ENCODE results near the gene ACKR1. TPM values are rescaled to one million over a fixed set of nuclear protein-coding genes. Genes with fewer than 3 reads are reported as not detected.

Gene ACKR1, protein sequence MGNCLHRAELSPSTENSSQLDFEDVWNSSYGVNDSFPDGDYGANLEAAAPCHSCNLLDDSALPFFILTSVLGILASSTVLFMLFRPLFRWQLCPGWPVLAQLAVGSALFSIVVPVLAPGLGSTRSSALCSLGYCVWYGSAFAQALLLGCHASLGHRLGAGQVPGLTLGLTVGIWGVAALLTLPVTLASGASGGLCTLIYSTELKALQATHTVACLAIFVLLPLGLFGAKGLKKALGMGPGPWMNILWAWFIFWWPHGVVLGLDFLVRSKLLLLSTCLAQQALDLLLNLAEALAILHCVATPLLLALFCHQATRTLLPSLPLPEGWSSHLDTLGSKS
- total RNA-seq, result not detected

DNA sequence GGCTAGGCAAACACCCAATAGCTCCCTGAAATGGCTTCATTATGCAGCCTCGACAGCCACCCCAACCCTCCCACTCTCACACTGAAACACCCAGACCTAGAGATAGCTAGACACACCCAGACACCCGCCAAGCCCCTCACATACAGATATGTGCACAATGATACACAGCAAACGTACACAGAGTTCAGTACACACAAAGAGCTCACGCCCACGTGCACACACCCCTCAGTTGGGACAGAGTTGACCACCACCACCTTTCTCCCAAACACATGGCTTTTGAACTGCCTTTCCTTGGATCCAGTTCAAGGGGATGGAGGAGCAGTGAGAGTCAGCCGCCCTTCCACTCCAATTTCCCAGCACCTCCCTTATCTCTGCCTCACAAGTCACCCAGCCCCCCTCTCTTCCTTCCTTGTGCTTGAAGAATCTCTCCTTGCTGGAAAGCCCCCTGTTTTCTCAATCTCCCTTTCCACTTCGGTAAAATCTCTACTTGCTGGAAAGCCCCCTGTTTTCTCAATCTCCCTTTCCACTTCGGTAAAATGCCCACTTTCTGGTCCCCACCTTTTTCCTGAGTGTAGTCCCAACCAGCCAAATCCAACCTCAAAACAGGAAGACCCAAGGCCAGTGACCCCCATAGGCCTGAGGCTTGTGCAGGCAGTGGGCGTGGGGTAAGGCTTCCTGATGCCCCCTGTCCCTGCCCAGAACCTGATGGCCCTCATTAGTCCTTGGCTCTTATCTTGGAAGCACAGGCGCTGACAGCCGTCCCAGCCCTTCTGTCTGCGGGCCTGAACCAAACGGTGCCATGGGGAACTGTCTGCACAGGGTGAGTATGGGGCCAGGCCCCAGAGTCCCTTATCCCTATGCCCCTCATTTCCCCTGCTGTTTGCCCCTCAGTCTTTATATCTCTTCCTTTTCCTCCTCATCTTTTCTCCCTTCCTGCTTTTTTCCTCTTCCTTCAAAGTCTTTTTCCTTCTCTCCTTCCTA lies at the start of gene ACKR1:
ACKR1 (plus strand) TSS at position 715 of the 981 bp plus-strand sequence; CDS start at position 800, 85 bp downstream.
- H3K9me3 ChIP-seq (ENCODE audit: low read depth, low read length), result no peaks in the 10 kb centered on the region
- peaks cover 3% of the 10 kb centered on the region for H3K27me3 ChIP-seq (ENCODE audit: insufficient read depth, low read length)
- H3K4me3 ChIP-seq (ENCODE audit: low read length), result no peak within 1 kb of the TSS
- H3K4me1 ChIP-seq (ENCODE audit: insufficient read depth, low read length), result peaks cover 11% of the 10 kb centered on the region

DNA sequence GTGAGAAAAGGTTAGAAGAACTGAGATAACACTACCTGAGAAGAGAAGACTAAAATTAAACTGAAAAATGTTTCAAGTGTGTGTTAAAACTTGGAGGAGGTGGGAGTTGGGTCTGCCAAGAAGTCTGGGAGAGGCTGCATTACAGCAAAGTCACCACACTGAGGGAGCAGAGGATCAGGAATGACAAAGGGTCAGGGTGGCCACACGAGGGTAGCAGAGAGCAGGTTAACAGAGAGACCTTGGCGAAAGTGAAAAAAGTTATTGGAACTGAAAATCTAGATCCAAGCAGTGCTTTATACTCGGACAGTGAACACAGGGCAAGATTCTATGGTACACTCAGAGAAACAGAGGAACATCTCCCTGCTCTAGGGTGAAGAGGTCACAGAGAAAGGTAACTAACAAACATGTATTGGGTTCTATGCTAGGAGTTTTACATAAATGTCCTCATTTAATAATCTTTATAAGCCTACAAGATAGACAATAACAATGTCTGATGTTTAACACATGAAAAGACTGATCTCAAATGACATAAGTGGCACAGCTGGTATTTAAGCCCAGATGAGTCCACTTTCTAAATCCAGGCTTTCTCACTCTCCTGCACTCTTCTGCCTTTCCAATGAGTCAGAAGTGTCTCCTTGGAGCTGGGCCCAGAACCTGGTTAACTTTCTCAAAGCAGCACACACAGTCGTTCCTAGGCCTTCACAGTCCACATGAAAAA lies 43.5 kb upstream of the ACKR1 start:
- Histone ChIP-seq H3K27me3 (ENCODE audit: insufficient read depth, low read length) (peaks cover 16% of the 10 kb centered on the region), H3K4me3 (ENCODE audit: low read length) (no peak overlapping the region), H3K4me1 (ENCODE audit: insufficient read depth, low read length) (peaks cover 7% of the 10 kb centered on the region), H3K9me3 (ENCODE audit: low read depth, low read length) (no peaks in the 10 kb centered on the region)

DNA sequence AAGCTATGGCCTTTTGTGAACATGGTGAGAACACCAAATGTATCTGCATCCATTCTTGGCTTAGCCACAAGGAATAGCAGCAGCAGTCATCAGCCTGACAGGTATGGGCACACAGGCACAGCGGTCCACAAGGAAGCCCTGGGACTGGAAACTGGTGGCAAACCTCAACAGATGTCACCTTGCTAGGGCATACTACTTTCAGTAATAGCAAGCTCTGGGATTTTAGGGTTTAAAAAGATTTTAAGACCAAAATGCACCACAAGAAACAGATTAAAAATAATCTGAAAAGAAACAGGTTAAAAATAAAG lies 43.0 kb upstream of the ACKR1 start:
- Histone ChIP-seq H3K27me3 (ENCODE audit: insufficient read depth, low read length) (peaks cover 16% of the 10 kb centered on the region), H3K9me3 (ENCODE audit: low read depth, low read length) (no peaks in the 10 kb centered on the region), H3K4me1 (ENCODE audit: insufficient read depth, low read length) (peaks cover 7% of the 10 kb centered on the region), H3K4me3 (ENCODE audit: low read length) (no peak overlapping the region)

DNA sequence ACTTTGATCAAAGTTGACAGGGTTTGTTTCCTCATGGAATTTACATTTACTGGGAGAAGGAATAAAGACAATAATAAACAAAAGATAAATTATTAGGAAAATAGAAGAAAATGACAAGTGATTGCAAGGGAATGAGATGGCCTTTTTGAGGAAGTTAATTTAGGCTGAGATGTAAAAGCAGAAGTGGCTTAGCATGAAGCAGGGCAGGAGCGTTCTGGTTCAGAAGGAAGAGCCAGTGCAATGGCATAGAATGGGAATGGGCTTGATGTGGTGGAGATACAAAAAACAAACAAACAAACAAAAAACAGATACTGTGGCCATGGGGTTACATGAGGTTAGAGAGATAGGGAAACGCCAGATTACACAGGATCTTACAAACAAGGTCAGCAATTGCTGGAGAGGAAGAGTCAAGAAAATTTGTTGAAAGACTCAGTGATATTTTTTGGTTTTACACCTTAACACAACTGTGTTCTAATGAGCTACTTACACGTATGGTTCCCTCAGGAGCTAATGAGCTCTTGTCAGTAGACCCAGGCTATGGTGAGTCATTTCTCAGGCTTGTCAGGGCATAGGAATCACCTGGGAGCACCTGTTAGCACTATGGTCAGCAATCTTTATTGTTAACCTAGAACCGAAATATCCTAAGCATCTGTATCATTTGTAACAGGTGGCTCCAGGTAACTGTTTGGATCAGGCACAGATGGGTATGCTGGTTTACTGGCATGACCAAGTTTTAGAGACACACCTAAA lies 42.0 kb upstream of the ACKR1 start:
- H3K9me3 ChIP-seq (ENCODE audit: low read depth, low read length), result no peaks in the 10 kb centered on the region
- no peak overlapping the region for H3K4me3 ChIP-seq (ENCODE audit: low read length)
- H3K27me3 ChIP-seq (ENCODE audit: insufficient read depth, low read length), result peaks cover 23% of the 10 kb centered on the region

DNA sequence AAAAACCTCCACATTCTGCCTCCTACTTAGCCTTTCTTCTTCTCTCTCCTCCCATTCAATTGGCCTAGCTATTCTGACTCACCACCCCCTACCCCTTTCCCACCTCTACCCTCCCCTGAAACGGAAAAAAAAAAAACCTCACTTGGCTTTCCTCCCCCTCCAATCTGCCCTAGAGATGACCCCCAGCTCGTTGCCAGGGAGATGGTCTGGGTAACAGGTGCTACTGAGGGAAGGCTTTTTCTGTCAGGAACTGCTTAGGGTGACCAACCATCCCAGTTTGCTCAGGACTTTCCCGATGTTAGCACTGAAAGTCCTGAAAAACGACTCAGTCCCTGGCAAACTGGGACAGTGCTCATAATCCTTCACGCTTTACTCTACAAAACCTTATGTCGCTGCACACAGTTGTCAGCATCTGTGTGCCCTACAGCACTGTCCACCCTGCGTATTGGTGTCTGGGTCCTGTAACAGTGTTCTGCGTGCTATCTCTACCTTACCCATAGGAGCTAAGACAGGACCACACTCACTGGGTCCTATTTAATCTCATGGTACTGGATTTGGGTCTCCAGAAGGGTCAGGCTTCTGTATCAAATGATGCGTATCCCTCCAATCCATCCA lies 41.0 kb upstream of the ACKR1 start:
- peaks cover 25% of the 10 kb centered on the region for H3K27me3 ChIP-seq (ENCODE audit: insufficient read depth, low read length)
- H3K4me1 ChIP-seq (ENCODE audit: insufficient read depth, low read length), result peaks cover 7% of the 10 kb centered on the region
- H3K4me3 ChIP-seq (ENCODE audit: low read length), result no peak overlapping the region
- no peaks in the 10 kb centered on the region for H3K9me3 ChIP-seq (ENCODE audit: low read depth, low read length)

More for the DNA sequence above, 42.0 kb upstream of the ACKR1 start:
- peaks cover 7% of the 10 kb centered on the region for H3K4me1 ChIP-seq (ENCODE audit: insufficient read depth, low read length)

DNA sequence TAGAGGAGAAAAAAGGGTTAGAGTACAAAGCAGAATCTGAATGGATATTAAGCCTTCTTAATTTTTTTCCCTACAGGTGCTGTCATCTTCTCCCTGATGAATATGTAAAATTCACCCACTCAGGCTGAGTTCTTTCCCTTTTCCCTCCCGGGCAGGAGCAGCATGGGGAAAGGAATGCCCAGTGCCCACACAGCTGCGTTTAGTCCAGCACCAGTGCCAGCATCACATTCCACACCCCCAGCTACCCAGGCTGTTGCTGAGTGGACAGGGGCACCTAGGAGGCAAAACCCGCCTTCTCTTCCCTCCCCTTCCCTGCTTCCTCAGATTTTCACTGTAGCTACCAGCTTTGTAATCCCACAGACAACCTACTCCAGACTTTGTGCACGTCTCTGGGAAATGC lies 36.6 kb upstream of the ACKR1 start:
- Histone ChIP-seq H3K9me3 (ENCODE audit: low read depth, low read length) (no peaks in the 10 kb centered on the region), H3K4me3 (ENCODE audit: low read length) (no peak overlapping the region), H3K27me3 (ENCODE audit: insufficient read depth, low read length) (peaks cover 54% of the 10 kb centered on the region), H3K4me1 (ENCODE audit: insufficient read depth, low read length) (peaks cover 3% of the 10 kb centered on the region)

DNA sequence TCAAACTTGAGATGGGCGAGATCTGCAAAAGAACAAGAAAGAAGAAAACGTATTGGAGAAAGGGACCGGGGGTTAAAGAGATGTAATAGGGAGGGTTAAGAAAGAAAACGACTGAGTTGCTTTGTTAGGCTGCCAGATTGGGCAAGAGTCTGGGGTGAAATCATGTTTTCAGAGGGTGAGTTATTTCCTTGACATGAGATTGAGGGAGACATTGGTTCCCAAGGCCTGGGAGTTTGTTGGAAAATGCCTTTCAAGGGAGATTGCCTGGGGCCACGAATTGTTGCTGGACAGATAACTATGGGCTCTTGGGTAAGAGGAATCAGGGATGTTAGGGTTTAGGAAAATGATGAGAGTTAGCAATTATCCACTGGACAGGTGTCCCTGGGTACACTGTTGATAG lies 34.0 kb upstream of the ACKR1 start:
- peaks cover 3% of the 10 kb centered on the region for H3K4me1 ChIP-seq (ENCODE audit: insufficient read depth, low read length)
- no peak overlapping the region for H3K4me3 ChIP-seq (ENCODE audit: low read length)
- no peaks in the 10 kb centered on the region for H3K9me3 ChIP-seq (ENCODE audit: low read depth, low read length)
- H3K27me3 ChIP-seq (ENCODE audit: insufficient read depth, low read length), result peaks cover 70% of the 10 kb centered on the region

DNA sequence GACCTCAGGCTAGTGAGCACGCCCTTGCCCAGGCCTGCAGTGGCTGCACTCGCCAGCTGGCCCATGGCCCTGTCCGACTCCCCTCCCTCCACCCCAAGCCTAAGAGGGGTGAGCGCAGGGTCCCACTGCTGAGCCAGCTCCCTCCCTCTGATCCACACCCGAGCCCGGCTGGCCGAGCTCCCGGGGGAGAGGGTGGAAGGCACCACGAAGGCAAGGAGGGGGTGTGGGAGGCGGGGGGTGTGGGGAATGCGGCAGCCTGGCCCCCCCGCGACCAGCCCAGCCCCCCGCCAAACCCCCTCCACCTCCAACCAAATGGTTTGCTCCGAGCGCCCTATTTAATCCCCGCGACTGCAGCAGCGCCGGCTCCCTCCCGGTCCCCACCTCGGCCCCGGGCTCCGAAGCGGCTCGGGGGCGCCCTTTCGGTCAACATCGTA lies 33.4 kb upstream of the ACKR1 start, which contains the start of gene CADM3:
CADM3 (plus strand) TSS at position 362 of the 434 bp plus-strand sequence. CDS start 151 bp downstream, outside the sequence.
- H3K27me3 ChIP-seq (ENCODE audit: insufficient read depth, low read length), result peaks cover 71% of the 10 kb centered on the region
- H3K9me3 ChIP-seq (ENCODE audit: low read depth, low read length), result no peaks in the 10 kb centered on the region
- H3K4me1 ChIP-seq (ENCODE audit: insufficient read depth, low read length), result peaks cover 3% of the 10 kb centered on the region
- H3K4me3 ChIP-seq (ENCODE audit: low read length), result no peak within 1 kb of the TSS

DNA sequence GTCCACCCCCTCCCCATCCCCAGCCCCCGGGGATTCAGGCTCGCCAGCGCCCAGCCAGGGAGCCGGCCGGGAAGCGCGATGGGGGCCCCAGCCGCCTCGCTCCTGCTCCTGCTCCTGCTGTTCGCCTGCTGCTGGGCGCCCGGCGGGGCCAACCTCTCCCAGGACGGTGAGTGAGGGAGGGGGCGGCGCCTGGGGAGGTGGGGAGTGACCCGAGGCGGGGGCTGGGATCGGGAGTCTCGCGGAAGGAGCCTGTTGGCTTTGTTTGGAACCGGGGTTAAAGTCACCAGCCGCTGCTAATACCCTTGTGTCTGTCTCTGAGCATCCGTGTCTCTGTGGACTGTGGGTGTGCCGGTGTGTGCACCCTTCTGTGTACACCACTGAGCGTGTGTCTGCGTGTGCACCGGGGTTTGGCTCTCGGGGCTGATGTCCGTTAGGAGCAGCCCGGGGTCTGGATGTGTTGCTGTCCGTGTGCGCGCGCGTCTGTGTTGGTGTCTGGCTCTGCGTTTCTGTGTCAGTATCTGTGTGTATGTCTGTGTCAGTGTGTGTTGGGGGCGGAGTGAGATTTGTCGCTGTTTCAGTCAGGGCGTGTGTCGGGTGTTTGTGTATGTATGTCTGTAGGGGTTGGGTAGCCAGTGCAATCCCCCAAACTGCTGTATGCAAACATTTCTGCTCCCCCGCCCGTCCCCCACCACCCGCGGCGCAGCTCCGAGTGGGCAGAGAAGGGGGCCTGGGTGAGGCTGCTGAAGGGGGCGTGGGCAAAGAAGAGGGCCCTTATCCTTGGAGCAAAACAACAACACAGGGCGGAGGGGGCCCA lies 32.8 kb upstream of the ACKR1 start:
- H3K4me1 ChIP-seq (ENCODE audit: insufficient read depth, low read length), result peaks cover 3% of the 10 kb centered on the region
- no peak overlapping the region for H3K4me3 ChIP-seq (ENCODE audit: low read length)
- H3K9me3 ChIP-seq (ENCODE audit: low read depth, low read length), result no peaks in the 10 kb centered on the region
- H3K27me3 ChIP-seq (ENCODE audit: insufficient read depth, low read length), result peaks cover 76% of the 10 kb centered on the region

DNA sequence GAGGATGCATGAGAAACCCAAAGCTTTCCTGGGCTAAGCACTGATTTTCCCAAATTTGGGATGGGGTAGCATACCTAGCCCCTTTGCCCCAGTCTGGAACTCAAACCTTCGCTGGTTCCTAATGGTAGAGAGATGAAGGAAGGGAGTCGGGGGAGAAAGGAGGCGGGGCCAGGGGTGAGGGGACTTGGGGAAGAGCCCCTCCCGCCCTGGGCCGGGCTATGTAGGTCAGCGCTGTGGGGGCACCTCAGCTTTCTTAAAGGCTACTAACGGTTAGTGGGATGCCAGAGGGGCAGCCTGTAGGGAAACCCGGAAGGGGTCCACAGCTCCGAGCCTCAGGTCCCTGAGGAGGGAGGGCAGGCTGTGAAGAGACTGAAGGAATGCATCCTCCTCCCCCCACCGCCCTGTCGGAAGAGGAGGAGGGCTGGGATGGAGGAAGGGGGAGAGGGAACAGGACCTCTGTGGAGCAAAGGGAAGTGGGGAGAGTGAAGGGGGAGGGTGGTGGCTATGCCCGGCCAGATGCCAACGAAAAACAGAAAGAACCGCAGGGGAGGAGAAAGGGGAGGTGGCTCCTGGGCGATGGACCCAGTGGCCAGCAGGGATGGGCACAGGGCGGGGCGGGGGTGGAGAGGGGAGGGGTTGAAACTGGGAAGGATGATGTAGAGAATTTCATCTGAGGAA lies 31.9 kb upstream of the ACKR1 start:
- H3K9me3 ChIP-seq (ENCODE audit: low read depth, low read length), result no peaks in the 10 kb centered on the region
- peaks cover 68% of the 10 kb centered on the region for H3K27me3 ChIP-seq (ENCODE audit: insufficient read depth, low read length)
- peaks cover 3% of the 10 kb centered on the region for H3K4me1 ChIP-seq (ENCODE audit: insufficient read depth, low read length)
- no peak overlapping the region for H3K4me3 ChIP-seq (ENCODE audit: low read length)

DNA sequence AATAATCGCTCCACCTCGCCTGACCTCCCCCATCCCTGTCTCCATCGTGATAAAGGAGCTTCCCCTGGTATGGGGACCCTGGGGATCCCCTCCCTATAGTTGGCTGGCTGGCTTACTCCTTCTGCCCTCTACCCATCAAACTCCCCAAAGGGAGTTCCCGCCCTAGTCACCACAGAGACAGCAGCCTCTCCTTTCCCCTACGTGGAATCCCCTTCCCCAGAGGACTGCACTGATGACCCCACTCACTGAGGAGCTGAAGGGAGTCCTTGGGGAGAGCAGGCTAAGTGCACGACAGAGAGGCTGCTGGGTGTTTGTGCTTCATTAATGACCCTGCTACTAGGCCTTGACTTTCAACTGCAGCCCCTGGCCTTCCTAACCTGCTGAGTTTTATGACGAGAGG lies 31.4 kb upstream of the ACKR1 start:
- H3K27me3 ChIP-seq (ENCODE audit: insufficient read depth, low read length), result peaks cover 64% of the 10 kb centered on the region
- H3K4me3 ChIP-seq (ENCODE audit: low read length), result no peak overlapping the region

DNA sequence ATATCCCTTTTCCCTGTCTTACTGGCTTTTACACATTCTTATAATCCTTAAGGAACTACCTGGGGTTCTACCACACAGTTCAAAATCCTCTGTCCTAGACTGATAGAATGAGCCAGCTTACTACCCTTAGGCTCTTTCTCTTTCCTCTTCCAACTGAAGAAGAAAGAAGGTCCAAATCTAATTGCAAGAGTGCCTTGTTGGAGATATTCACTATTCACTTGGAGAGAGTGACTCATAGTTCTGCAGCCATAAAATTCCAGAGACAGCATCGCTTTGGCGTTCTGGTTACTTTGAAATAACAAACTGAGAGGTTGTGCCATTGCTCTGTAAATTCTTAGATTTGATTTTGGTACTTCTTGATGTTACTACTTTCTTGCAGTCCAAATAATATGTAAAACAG lies 29.1 kb upstream of the ACKR1 start:
- peaks cover 3% of the 10 kb centered on the region for H3K4me1 ChIP-seq (ENCODE audit: insufficient read depth, low read length)
- H3K9me3 ChIP-seq (ENCODE audit: low read depth, low read length), result no peaks in the 10 kb centered on the region
- no peak overlapping the region for H3K4me3 ChIP-seq (ENCODE audit: low read length)
- peaks cover 49% of the 10 kb centered on the region for H3K27me3 ChIP-seq (ENCODE audit: insufficient read depth, low read length)

More for the DNA sequence above, 31.4 kb upstream of the ACKR1 start:
- H3K9me3 ChIP-seq (ENCODE audit: low read depth, low read length), result no peaks in the 10 kb centered on the region
- H3K4me1 ChIP-seq (ENCODE audit: insufficient read depth, low read length), result peaks cover 3% of the 10 kb centered on the region
